GM12878 (cell line): Measurements from ENCODE around the gene SHH. TPM values are rescaled to one million over a fixed set of nuclear protein-coding genes. Genes with fewer than 3 reads are reported as not detected.

ENCODE experiments used
- ATAC-seq: fragments of 200-7000 bp; cut with Tn5 transposase; 3 replicates; pipeline ENCODE4 v1.9.1; 2020; ENCODE audit warnings: mild to moderate bottlenecking, moderate library complexity
- BruUV-seq: library from RNA; stranded (reverse); fragments of 400-500 nt; replicated peaks from 2 replicates; lab custom pipeline; 2021; lab: Mats Ljungman, UMichigan
- CTCF ChIA-PET: fragments of 300-600 bp; sonication (Branson Sonifier 250); formaldehyde crosslinking; extraction: SDS; loops from one replicate; lab custom pipeline; 2021; ENCODE audit warnings: inconsistent platforms; lab: Yijun Ruan, JAX
- POLR2A ChIA-PET: fragments of 350-600 bp; formaldehyde crosslinking; extraction: SDS; loops from one replicate; lab custom pipeline; 2021; ENCODE audit warnings: inconsistent platforms; lab: Charles Lee
- RAD21 ChIA-PET: fragments of 300-600 bp; sonication (Branson Sonifier 250); formaldehyde crosslinking; loops from one replicate; lab custom pipeline; 2023; ENCODE audit warnings: antibody characterized with exemption; ENCODE audit not compliant: unreplicated experiment; lab: Charles Lee
- SMC1A ChIA-PET: fragments of 300-600 bp; sonication (Branson Sonifier 250); formaldehyde crosslinking; loops from one replicate; lab custom pipeline; 2023; ENCODE audit not compliant: unreplicated experiment, uncharacterized antibody; lab: Charles Lee
- DNase-seq: peaks from one replicate; pipeline ENCODE4 v3.0.0-alpha.2; 2011; ENCODE audit warnings: low read depth, low spot score
- FAIRE-seq: peaks from 3 replicates; lab custom pipeline; 2011; peaks lifted over from hg19 to GRCh38; lab: Jason Lieb, UNC
- H2AFZ ChIP-seq: 2 replicates; pipeline ENCODE4 v1.6.0; 2011; ENCODE audit warnings: low read depth, low read length, control low read depth; ENCODE audit not compliant: control insufficient read depth
- H3K27ac ChIP-seq: 2 replicates; pipeline ENCODE4 v1.5.1; 2011; ENCODE audit warnings: control low read depth; ENCODE audit not compliant: control insufficient read depth, insufficient read depth
- H3K27me3 ChIP-seq, 2 experiments: replicated peaks in 1 of 2; 2 replicates each; pipeline versions ENCODE4 v1.6.0 to v1.6.1; 2011; ENCODE audit warnings: low read length in 1 of 2; ENCODE audit not compliant: control insufficient read depth in 2 of 2, insufficient read depth in 2 of 2
- H3K36me3 ChIP-seq, 2 experiments: 2 replicates each; pipeline ENCODE4 v1.5.1; 2011; ENCODE audit warnings: low read length in 1 of 2; ENCODE audit not compliant: control insufficient read depth in 2 of 2, insufficient read depth in 2 of 2
- H3K4me1 ChIP-seq: 2 replicates; pipeline ENCODE4 v1.6.1; 2011; ENCODE audit warnings: mild to moderate bottlenecking, low read length, moderate library complexity, mixed read lengths; ENCODE audit not compliant: control insufficient read depth, insufficient read depth
- H3K4me2 ChIP-seq: 2 replicates; pipeline ENCODE4 v1.6.0; 2011; ENCODE audit warnings: control low read depth; ENCODE audit not compliant: control insufficient read depth, insufficient read depth
- H3K4me3 ChIP-seq: fragments of 200-600 bp; sonication (generic); 2 replicates; pipeline ENCODE4 v1.5.1; 2016
- H3K79me2 ChIP-seq: 2 replicates; pipeline ENCODE4 v1.6.0; 2011; ENCODE audit warnings: low read length; ENCODE audit not compliant: control insufficient read depth, insufficient read depth
- H3K9ac ChIP-seq: 2 replicates; pipeline ENCODE4 v1.8.0; 2011; ENCODE audit warnings: low read length, control low read depth, mixed read lengths; ENCODE audit not compliant: control insufficient read depth, insufficient read depth
- H3K9me3 ChIP-seq: replicated peaks from 3 replicates; pipeline ENCODE4 v1.5.1; 2011; ENCODE audit warnings: mild to moderate bottlenecking, low read length; ENCODE audit not compliant: control insufficient read depth, insufficient read depth
- H4K20me1 ChIP-seq: 2 replicates; pipeline ENCODE4 v1.6.0; 2011; ENCODE audit not compliant: control insufficient read depth, insufficient read depth
- CBFB ChIP-seq: IDR thresholded peaks from 2 replicates; pipeline ENCODE4 v1.6.1; 2016; ENCODE audit warnings: antibody characterized with exemption, low read depth
- CREB1 ChIP-seq: IDR thresholded peaks from 2 replicates; pipeline ENCODE4 v1.6.1; 2012; ENCODE audit warnings: low read depth, mild to moderate bottlenecking, inconsistent platforms
- E2F4 ChIP-seq: IDR thresholded peaks from 2 replicates; pipeline ENCODE4 v1.6.1; 2012; ENCODE audit warnings: low read depth, low read length, improper control_type of control experiment
- ETV6 ChIP-seq, 2 experiments: fragments of 450-650 bp in 1 of 2; IDR thresholded peaks in 1 of 2; conservative IDR thresholded peaks in 1 of 2; 2 replicates each; pipeline ENCODE4 v1.6.1; 2014; ENCODE audit warnings: antibody characterized with exemption in 1 of 2, borderline replicate concordance in 1 of 2, low read depth in 1 of 2, mild to moderate bottlenecking in 1 of 2, moderate library complexity in 1 of 2
- GATAD2B ChIP-seq: fragments of 450-650 bp; conservative IDR thresholded peaks from 2 replicates; pipeline ENCODE4 v1.6.1; 2017; ENCODE audit warnings: low read depth, mild to moderate bottlenecking, moderate library complexity
- HDGF ChIP-seq: fragments of 450-650 bp; IDR thresholded peaks from 2 replicates; pipeline ENCODE4 v1.6.1; 2016; ENCODE audit warnings: antibody characterized with exemption
- KLF5 ChIP-seq: fragments of 450-650 bp; IDR thresholded peaks from 2 replicates; pipeline ENCODE4 v1.6.1; 2014; ENCODE audit warnings: mild to moderate bottlenecking; ENCODE audit not compliant: partially characterized antibody
- MEF2B ChIP-seq: fragments of 450-650 bp; IDR thresholded peaks from 2 replicates; pipeline ENCODE4 v1.6.1; 2018; ENCODE audit warnings: mild to moderate bottlenecking, moderate library complexity; ENCODE audit not compliant: partially characterized antibody, poor library complexity, severe bottlenecking
- MLLT1 ChIP-seq: fragments of 450-650 bp; IDR thresholded peaks from 2 replicates; pipeline ENCODE4 v1.6.1; 2016; ENCODE audit warnings: mild to moderate bottlenecking
- MTA3 ChIP-seq: IDR thresholded peaks from 2 replicates; pipeline ENCODE4 v1.6.1; 2012; ENCODE audit warnings: low read length, inconsistent platforms, borderline replicate concordance
- NFYB ChIP-seq: IDR thresholded peaks from 2 replicates; pipeline ENCODE4 v1.6.1; 2011; ENCODE audit warnings: low read depth, mild to moderate bottlenecking, low read length, improper control_type of control experiment, moderate library complexity; ENCODE audit not compliant: insufficient read depth
- RUNX3 ChIP-seq: IDR thresholded peaks from 2 replicates; pipeline ENCODE4 v1.6.1; 2012; ENCODE audit warnings: low read length, inconsistent platforms
- SKIL ChIP-seq: fragments of 450-650 bp; IDR thresholded peaks from 2 replicates; pipeline ENCODE4 v1.6.1; 2017; ENCODE audit warnings: mild to moderate bottlenecking, low read depth, inconsistent platforms; ENCODE audit not compliant: poor library complexity, severe bottlenecking
- SPI1 ChIP-seq: IDR thresholded peaks from 2 replicates; pipeline ENCODE4 v1.6.1; 2011; ENCODE audit warnings: low read depth, mild to moderate bottlenecking, low read length, moderate library complexity, borderline replicate concordance; ENCODE audit not compliant: insufficient read depth
- SREBF2 ChIP-seq: IDR thresholded peaks from 2 replicates; pipeline ENCODE4 v1.6.1; 2012; ENCODE audit warnings: mild to moderate bottlenecking, low read length
- ZNF622 ChIP-seq: fragments of 450-650 bp; IDR thresholded peaks from 2 replicates; pipeline ENCODE4 v1.6.1; 2017; ENCODE audit warnings: mild to moderate bottlenecking, inconsistent platforms
- WGBS: methylation state at CpG from one replicate; pipeline ENCODE4 v1.1.6; 2016; ENCODE audit warnings: low lambda C conversion rate; ENCODE audit not compliant: insufficient replicate concordance, insufficient coverage; ENCODE audit errors: missing lambda C conversion rate; 5-methylcytosine and 5-hydroxymethylcytosine counted together
- in situ Hi-C: fragments of 300-500 bp; cut with MboI; formaldehyde crosslinking; loops from 9 replicates; pipeline ENCODE4 v1.14.3; 2018; ENCODE audit warnings: mixed read lengths
- intact Hi-C: fragments of 100-400 bp; cut with micrococcal nuclease; formaldehyde crosslinking; loops from one replicate; pipeline ENCODE4 v1.14.2; 2022; ENCODE audit not compliant: unreplicated experiment
- polyA plus RNA-seq, 11 experiments: library from polyadenylated mRNA; depleted of rRNA in 4 of 11; unstranded in 6 of 11; stranded (reverse) in 5 of 11; fragments of >200 nt; fragmentation: Nextera tagmentation in 4 of 11; fragmentation: Illumina TruSeq in 1 of 11; extraction: Ambion mirVana in 4 of 11; extraction: Trizol in 1 of 11; gene quantifications; 1 replicate in 1 of 11; 2 replicates in 10 of 11; pipeline versions ENCODE4 v1.2.1 to v1.2.3, GENCODE V29; 2011 to 2016; ENCODE audit warnings: inconsistent platforms in 2 of 11, missing spikeins in 2 of 11, low read depth in 1 of 11
- total RNA-seq, 4 experiments: library from RNA; depleted of rRNA in 3 of 4; stranded (reverse); fragments of >200 nt in 3 of 4; fragmentation: Illumina TruSeq in 1 of 4; extraction: Trizol in 1 of 4; gene quantifications; 2 replicates each; pipeline versions ENCODE4 v1.2.1 to v1.2.3, GENCODE V29; 2013 to 2021

SHH gene
- total and polyA plus RNA-seq, 10 of the 15 experiments (the other 5 are each of a cell fraction or from before 2014, with no cell fraction given), result not detected

GRCh38 chr7:155775691-155776090, 36.6 kb downstream of the SHH start:
- Histone ChIP-seq H3K9me3 (no peaks in the 10 kb centered on the region), H2AFZ (no peak overlapping the region), H4K20me1 (peaks cover 2% of the 10 kb centered on the region; the same call in 1 of the 2 replicates), H3K27me3 (no peaks in the 10 kb centered on the region), H3K4me2 (no peak overlapping the region), H3K9ac (no peak overlapping the region), H3K4me1 (no peaks in the 10 kb centered on the region), H3K27ac (no peak overlapping the region), H3K79me2 (no peaks in the 10 kb centered on the region), H3K36me3 (peaks cover 11 to 55% of the 10 kb centered on the region in 2 experiments)
- RAD21 ChIA-PET, result interaction anchor here (1.3 kb wide), 1 partner anchor 177 kb away, joined by 4 read pairs; no protein-coding TSS in a partner anchor
- in situ Hi-C loops (no loop called here), intact Hi-C loops (no loop called here)
- 98% methylated on average over 7 of the region's 7 CpGs for WGBS
- no peak for DNase-seq
- SMC1A ChIA-PET, result no interaction called here
- FAIRE-seq, result no peak
- CTCF ChIA-PET, result interaction anchor here (1.0 kb wide), 1 partner anchor 41 kb away, joined by 4 read pairs; no protein-coding TSS in a partner anchor
- BruUV-seq, result no TSS peak
- TF ChIP-seq HDGF (no peak), ETV6 (conservative IDR thresholded peaks at IDR 0.05 in 1 of 2, IDR thresholded peaks at IDR 0.05 in 1 of 2; ENCODE audit: borderline replicate concordance in 1 of 2, low read depth in 1 of 2) (no peak), ZNF622 (no peak), SREBF2 (no peak), NFYB (no peak), SKIL (no peak), RUNX3 (no peak), CBFB (no peak), KLF5 (no peak), MTA3 (no peak), MEF2B (no peak), CREB1 (no peak), SPI1 (no peak), MLLT1 (no peak), GATAD2B (no peak), E2F4 (no peak)
- TF ChIP-seq, all 136 proteins: peak for 0
- POLR2A ChIA-PET, result no interaction called here
- ATAC-seq, result no peak
- H3K4me3 ChIP-seq, result no peak overlapping the region
